Measurements from ENCODE around the gene EXOSC3.

Gene EXOSC3

GRCh38 chr9:37745970-37746369 is 38.9 kb downstream of the EXOSC3 start:
- in situ Hi-C loops (cut with MboI; ENCODE audit: low pct_unique_long_range_greater_than_20kb, low sequenced_read_pairs), result loop anchor here (25.0 kb wide), 2 partner anchors 341 to 641 kb away; partner anchors contain the start of gene ALDH1B1

GRCh38 chr9:37740631-37741328 is 44.1 kb downstream of the EXOSC3 start:
- in situ Hi-C loops (cut with MboI; ENCODE audit: low pct_unique_long_range_greater_than_20kb, low sequenced_read_pairs), result loop anchor here (25.0 kb wide), 2 partner anchors 347 to 647 kb away; partner anchors contain the start of gene ALDH1B1
- DNase-seq, result no peak

More at GRCh38 chr9:37745970-37746369, 38.9 kb downstream of the EXOSC3 start:
- DNase-seq, result no peak

- DNase-seq, result no peak
- in situ Hi-C loops (cut with MboI; ENCODE audit: low pct_unique_long_range_greater_than_20kb, low sequenced_read_pairs), result loop anchor here (25.0 kb wide), 2 partner anchors 347 to 647 kb away; partner anchors contain the start of gene ALDH1B1
These were observed 44.7 kb downstream of the EXOSC3 start for GRCh38 chr9:37740128-37740527.

DNA sequence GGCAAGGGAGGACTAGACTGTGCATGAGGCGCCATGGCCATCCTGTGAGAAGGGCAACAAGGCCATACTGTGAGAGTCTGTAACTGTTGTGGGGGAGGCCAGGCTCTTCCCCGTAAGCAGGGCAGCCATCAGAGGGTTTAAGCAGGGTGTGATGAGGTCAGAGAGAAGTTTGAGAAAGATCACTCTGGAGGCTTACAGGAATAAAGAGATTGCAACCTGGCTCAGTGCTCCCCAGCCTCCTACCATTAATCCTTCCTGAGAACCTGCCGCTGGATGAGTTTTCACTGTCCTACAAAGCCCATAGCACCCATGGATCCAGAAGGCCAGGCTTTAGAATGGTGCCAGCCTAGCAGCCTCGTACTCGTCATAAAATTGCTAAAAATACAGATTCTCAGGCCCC is 45.6 kb downstream of the EXOSC3 start:
- DNase-seq, result no peak
- in situ Hi-C loops (cut with MboI; ENCODE audit: low pct_unique_long_range_greater_than_20kb, low sequenced_read_pairs), result loop anchor here (25.0 kb wide), 2 partner anchors 348 to 648 kb away; partner anchors contain the start of gene ALDH1B1

GRCh38 chr9:37732952-37733351 is 51.9 kb downstream of the EXOSC3 start:
- in situ Hi-C loops (cut with MboI; ENCODE audit: low pct_unique_long_range_greater_than_20kb, low sequenced_read_pairs), result loop anchor here (25.0 kb wide), 2 partner anchors 354 to 654 kb away; partner anchors contain the start of gene ALDH1B1
- DNase-seq, result no peak

- DNase-seq, result no peak
- in situ Hi-C loops (cut with MboI; ENCODE audit: low pct_unique_long_range_greater_than_20kb, low sequenced_read_pairs), result loop anchor here (25.0 kb wide), 2 partner anchors 355 to 655 kb away; partner anchors contain the start of gene ALDH1B1
These were observed 52.6 kb downstream of the EXOSC3 start for GRCh38 chr9:37732086-37732741.

DNA sequence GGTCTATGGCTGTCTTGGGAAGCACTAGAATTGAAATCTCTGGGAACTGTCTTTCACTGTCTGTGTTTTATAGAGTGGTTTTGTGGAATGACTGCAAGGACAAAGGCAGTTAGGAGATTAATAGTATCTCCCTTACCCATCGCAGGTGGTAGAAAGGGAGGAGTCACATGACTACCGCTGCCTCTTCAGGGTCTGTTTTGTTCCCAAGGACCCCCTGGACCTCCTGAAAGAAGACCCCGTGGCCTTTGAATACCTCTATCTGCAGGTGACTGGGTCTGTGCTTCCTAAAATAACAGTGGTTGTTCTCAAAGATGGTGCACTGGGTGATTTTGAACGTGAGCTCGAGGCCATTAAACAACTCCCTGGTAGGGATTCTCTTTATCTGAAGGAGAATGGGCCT is 54.0 kb downstream of the EXOSC3 start:
- DNase-seq, result no peak
- in situ Hi-C loops (cut with MboI; ENCODE audit: low pct_unique_long_range_greater_than_20kb, low sequenced_read_pairs), result loop anchor here (25.0 kb wide), 2 partner anchors 356 to 656 kb away; partner anchors contain the start of gene ALDH1B1

GRCh38 chr9:37730256-37730655 is 54.6 kb downstream of the EXOSC3 start:
- DNase-seq, result no peak
- in situ Hi-C loops (cut with MboI; ENCODE audit: low pct_unique_long_range_greater_than_20kb, low sequenced_read_pairs), result loop anchor here (25.0 kb wide), 2 partner anchors 357 to 657 kb away; partner anchors contain the start of gene ALDH1B1

All from KBM-7 (cell line).